OCI-LY7 (cell line): ENCODE data around the gene TMEM131L.

Source experiments
- EZH2phosphoT487 ChIP-seq: fragments of 200-600 bp; sonication (generic); IDR thresholded peaks from 2 replicates; pipeline ENCODE4 v1.6.1; 2018; ENCODE audit warnings: low read depth, borderline replicate concordance, mild to moderate bottlenecking, mixed run types, antibody characterized with exemption, low read length, moderate library complexity, mixed read lengths
- TF ChIP-seq, protein P1 (sequence below): fragments of 200-600 bp; sonication (generic); conservative IDR thresholded peaks from 2 replicates; pipeline ENCODE4 v1.5.1; 2014; ENCODE audit warnings: mild to moderate bottlenecking, antibody characterized with exemption, low read length, moderate library complexity, mixed read lengths

DNA sequence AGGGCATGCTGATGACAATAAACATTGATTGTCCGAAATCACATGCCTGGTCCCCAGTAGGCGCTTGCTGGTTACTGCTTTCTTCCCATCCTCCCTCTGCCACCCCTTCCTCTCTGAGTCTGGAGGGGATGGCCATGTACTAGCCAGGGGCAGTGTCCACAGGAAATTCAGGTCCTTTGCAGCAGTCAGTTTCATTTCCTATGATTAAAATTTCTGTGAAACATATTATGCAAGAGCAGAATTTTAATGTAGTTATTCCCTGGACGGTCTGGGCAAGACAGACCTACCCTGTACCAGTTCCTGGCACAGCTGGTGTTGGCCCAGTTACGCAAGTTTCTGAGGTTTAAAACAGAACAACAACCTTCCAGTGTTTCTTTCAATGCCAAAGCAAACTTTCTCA lies 189.8 kb downstream of the TMEM131L start:
- TF ChIP-seq, protein P1, sequence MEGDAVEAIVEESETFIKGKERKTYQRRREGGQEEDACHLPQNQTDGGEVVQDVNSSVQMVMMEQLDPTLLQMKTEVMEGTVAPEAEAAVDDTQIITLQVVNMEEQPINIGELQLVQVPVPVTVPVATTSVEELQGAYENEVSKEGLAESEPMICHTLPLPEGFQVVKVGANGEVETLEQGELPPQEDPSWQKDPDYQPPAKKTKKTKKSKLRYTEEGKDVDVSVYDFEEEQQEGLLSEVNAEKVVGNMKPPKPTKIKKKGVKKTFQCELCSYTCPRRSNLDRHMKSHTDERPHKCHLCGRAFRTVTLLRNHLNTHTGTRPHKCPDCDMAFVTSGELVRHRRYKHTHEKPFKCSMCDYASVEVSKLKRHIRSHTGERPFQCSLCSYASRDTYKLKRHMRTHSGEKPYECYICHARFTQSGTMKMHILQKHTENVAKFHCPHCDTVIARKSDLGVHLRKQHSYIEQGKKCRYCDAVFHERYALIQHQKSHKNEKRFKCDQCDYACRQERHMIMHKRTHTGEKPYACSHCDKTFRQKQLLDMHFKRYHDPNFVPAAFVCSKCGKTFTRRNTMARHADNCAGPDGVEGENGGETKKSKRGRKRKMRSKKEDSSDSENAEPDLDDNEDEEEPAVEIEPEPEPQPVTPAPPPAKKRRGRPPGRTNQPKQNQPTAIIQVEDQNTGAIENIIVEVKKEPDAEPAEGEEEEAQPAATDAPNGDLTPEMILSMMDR, result no peak
- no peak for TF ChIP-seq EZH2phosphoT487
